GM06990 (cell line): ENCODE data around the gene STK11.

Experiments used
- DNase-seq: peaks from one replicate; pipeline ENCODE4 v3.0.0-alpha.2; 2011; ENCODE audit not compliant: insufficient read length; ENCODE audit errors: extremely low read depth
- H3K27me3 ChIP-seq: replicated peaks from 2 replicates; pipeline ENCODE4 v1.6.0; 2011; ENCODE audit warnings: low read length; ENCODE audit not compliant: control insufficient read depth, insufficient read depth
- H3K36me3 ChIP-seq: 2 replicates; pipeline ENCODE4 v1.5.1; 2011; ENCODE audit warnings: low read length; ENCODE audit not compliant: control insufficient read depth, insufficient read depth
- H3K4me3 ChIP-seq: replicated peaks from 2 replicates; pipeline ENCODE4 v1.5.1; 2011; ENCODE audit warnings: low read depth, mild to moderate bottlenecking, control low read depth, low read length
- CTCF ChIP-seq: IDR thresholded peaks from 2 replicates; pipeline ENCODE4 v1.5.1; 2011; ENCODE audit warnings: low read length, control low read depth, mild to moderate bottlenecking, inconsistent platforms; ENCODE audit not compliant: insufficient read depth, poor library complexity, severe bottlenecking

Gene STK11

GRCh38 chr19:1205114-1206099, at the start of gene STK11:
STK11 (plus strand) TSS chr19:1205778; CDS start chr19:1206914, 1,136 bp downstream.
- H3K27me3 ChIP-seq = no peaks in the 10 kb centered on the region
- peaks cover 2% of the 10 kb centered on the region; the same call in 1 of the 2 replicates for H3K36me3 ChIP-seq
- H3K4me3 ChIP-seq = peak within 1 kb of the TSS; percentile 89
- TF ChIP-seq CTCF = no peak
- DNase-seq = peak; percentile 99

GRCh38 chr19:1156305-1156801, 49.2 kb upstream of the STK11 start:
- Histone ChIP-seq H3K27me3 (no peaks in the 10 kb centered on the region), H3K36me3 (peaks cover 5% of the 10 kb centered on the region), H3K4me3 (no peak overlapping the region)
- TF ChIP-seq CTCF = no peak
- no peak for DNase-seq

- Histone ChIP-seq H3K27me3 (no peaks in the 10 kb centered on the region), H3K36me3 (peaks cover 5% of the 10 kb centered on the region), H3K4me3 (no peak overlapping the region)
- no peak for DNase-seq
- TF ChIP-seq CTCF = no peak
These were observed 48.6 kb upstream of the STK11 start for GRCh38 chr19:1156830-1157615.

GRCh38 chr19:1157931-1158884, 47.4 kb upstream of the STK11 start:
- Histone ChIP-seq H3K27me3 (no peaks in the 10 kb centered on the region), H3K4me3 (no peak overlapping the region), H3K36me3 (peaks cover 1% of the 10 kb centered on the region)
- DNase-seq = no peak
- no peak for TF ChIP-seq CTCF

- H3K27me3 ChIP-seq = no peaks in the 10 kb centered on the region
- H3K36me3 ChIP-seq = peaks cover 1% of the 10 kb centered on the region; the same call in 1 of the 2 replicates
- TF ChIP-seq CTCF = no peak
- no peak overlapping the region for H3K4me3 ChIP-seq
- no peak for DNase-seq
These were observed 46.6 kb upstream of the STK11 start for GRCh38 chr19:1158885-1159448.
